GM12801 (cell line): ENCODE data around the gene GATA3.

Source experiments
- TF ChIP-seq, protein P1 (sequence below): IDR thresholded peaks from one replicate; pipeline ENCODE4 v1.5.1; 2011; ENCODE audit warnings: control low read depth; ENCODE audit not compliant: insufficient read length; ENCODE audit errors: extremely low read depth

GATA3 gene

DNA sequence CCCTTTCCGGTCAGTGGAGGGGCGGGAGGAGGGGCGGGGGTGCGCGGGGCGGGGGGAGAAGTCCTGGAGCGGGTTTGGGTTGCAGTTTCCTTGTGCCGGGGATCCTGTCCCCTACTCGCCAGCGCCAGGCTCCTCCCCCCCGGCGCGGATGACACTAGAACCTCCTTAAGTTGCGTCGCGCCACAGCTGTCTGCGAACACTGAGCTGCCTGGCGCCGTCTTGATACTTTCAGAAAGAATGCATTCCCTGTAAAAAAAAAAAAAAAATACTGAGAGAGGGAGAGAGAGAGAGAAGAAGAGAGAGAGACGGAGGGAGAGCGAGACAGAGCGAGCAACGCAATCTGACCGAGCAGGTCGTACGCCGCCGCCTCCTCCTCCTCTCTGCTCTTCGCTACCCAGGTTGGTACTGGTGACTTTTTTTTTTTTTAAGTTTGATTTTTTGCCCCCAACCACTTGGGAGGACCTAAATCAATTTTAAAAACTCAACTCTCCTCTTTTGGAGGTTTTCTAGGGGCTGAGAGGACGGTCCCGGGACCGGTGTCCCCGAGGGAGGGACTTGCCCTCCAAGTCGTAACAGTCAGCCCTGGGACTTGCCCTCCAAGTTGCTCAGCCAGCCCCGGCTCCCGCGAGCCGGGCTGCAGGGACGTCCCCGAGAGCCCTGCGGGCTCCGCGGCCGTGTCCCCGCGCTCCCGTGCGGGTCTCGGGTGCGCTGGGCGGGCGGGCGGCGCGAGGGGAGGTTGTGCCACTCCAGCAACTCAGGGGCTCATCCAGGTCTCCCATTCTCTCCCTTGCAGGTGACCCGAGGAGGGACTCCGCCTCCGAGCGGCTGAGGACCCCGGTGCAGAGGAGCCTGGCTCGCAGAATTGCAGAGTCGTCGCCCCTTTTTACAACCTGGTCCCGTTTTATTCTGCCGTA is at the start of gene GATA3:
Gene GATA3, plus strand, starts transcription at position 195 of the 914 bp plus-strand sequence. CDS start 968 bp downstream, outside the sequence.
- TF ChIP-seq, protein P1, sequence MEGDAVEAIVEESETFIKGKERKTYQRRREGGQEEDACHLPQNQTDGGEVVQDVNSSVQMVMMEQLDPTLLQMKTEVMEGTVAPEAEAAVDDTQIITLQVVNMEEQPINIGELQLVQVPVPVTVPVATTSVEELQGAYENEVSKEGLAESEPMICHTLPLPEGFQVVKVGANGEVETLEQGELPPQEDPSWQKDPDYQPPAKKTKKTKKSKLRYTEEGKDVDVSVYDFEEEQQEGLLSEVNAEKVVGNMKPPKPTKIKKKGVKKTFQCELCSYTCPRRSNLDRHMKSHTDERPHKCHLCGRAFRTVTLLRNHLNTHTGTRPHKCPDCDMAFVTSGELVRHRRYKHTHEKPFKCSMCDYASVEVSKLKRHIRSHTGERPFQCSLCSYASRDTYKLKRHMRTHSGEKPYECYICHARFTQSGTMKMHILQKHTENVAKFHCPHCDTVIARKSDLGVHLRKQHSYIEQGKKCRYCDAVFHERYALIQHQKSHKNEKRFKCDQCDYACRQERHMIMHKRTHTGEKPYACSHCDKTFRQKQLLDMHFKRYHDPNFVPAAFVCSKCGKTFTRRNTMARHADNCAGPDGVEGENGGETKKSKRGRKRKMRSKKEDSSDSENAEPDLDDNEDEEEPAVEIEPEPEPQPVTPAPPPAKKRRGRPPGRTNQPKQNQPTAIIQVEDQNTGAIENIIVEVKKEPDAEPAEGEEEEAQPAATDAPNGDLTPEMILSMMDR = no peak

DNA sequence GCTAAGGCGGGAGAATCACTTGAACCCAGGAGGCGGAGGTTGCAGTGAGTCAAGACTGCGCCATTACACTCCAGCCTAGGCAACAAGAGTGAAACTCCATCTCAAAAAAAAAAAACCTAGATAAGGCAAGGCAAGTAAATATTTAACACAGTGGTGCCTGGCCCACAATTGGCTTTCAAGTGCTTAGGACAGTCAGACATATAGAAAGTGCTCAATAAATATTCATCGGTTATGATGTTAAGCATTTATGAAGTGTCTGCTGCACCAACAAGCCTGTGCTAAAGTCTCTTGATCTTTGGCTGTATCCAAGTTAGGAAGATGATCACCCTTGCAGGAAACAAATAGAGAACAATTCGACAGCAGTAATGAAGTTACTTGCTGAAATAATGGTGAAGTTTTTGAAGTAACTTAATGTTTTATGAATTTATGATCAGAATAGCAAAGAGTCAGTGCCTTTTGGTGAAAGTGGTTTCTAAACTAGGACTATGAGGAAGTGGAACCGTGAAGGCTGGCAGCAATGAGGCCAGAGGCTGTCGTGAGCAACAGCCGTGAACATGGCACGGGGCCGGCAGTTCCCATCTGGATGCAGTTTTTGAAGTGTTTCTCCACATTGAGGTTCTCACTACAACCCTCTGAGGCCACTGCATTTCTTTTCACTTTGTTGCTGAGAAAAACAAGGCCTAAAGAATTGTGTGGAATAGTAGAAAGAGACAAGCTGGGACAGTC is 48.1 kb upstream of the GATA3 start:
- TF ChIP-seq, protein P1 = no peak

DNA sequence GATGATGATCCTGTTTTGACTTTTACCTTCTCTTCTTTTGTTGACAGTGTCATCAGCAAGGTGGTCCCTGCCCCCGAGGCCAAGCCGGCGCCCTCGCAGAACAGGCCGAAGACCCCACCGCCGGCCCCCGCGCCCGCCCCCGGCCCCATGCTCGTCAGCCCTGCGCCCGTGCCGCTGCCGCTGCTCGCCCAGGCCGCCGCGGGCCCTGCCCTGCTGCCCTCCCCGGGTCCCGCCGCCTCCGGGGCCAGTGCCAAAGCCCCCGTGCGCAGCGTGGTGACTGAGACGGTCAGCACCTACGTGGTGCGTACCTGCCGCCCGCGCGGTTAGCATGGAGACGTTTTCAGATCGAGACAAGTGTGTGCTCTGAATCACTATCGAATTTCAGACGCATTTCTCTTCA is 45.5 kb upstream of the GATA3 start:
- TF ChIP-seq, protein P1 = no peak

DNA sequence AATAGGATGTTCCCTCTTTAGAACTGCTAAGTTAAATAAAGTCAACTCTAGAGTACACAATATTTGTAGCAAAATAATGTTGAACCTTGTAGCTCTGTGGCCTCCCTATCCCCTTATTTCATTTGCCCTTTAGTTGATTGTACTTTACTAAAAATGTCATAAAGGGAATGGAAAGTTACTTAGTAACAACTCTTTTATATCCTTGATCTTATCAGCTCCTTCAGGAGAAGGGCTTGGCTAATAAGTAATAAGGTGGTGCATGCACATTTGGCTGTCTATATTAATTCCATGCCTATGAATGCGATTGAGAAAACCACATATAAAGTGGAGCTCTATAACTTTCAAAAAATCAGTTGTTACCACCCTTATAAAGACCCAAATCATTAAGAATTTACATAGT is 41.5 kb upstream of the GATA3 start:
- TF ChIP-seq, protein P1 = no peak

DNA sequence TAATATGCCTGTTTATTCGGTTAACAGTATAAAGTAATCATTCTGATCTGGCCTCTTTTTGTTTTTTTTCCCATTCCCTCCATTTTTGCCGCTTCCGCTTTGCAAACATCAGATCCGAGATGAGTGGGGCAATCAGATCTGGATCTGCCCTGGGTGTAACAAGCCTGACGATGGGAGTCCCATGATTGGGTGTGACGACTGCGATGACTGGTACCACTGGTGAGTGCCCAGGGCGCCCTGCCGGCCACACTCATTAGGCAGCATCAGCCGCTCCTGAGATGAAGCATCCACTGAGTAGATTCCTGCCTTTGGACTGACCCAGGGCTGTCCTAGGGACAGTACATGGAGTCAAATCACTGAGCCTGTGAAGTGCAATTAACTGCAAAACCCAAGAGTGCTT is 40.9 kb upstream of the GATA3 start:
- TF ChIP-seq, protein P1 = no peak

DNA sequence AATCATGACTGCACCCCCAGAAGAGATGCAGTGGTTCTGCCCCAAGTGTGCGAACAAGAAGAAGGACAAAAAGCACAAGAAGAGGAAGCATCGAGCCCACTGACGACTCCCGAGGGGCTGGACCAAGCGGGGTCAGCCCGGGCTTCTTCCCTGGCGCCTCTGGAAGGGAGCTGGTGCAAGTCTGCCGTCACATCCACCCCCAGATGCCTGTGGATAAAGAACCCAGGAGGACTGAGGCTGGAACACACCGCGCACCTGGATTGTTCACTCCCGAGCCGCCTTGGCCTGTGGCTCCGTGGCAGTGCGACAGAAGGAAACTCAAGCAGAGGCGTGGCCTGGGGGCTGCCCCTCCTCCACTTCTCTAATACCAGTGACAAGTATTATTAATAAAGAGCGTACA is 39.8 kb upstream of the GATA3 start:
- TF ChIP-seq, protein P1 = no peak

DNA sequence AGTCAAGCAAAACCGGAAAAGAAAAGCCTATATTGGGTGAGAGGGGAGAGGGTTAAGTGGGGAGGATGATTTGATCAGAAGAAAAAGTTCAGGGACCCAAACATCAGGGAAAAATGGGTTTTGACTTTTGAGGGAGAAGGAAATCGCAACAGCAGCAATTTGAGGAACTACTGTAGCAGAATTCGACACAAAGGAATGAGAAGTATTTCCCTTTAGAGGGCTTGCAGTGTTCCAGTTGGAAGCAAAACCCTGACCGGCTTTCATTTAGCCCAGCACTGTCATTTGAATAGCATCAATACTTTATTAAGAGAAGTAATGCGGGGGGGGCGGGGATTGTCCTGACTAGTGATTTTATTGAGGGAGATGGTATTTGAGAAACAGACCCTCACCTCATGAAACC is 37.2 kb upstream of the GATA3 start:
- TF ChIP-seq, protein P1 = no peak
